ENCODE results near the gene SH2D3C.

SH2D3C gene

GRCh38 chr9:127717766-127718165 lies 60.7 kb downstream of the SH2D3C start:
- DNase-seq (ENCODE audit: low read depth): no peak

- DNase-seq (ENCODE audit: low read depth): no peak
These were observed 62.1 kb downstream of the SH2D3C start for GRCh38 chr9:127716412-127716811.

GRCh38 chr9:127715470-127716337 lies 62.8 kb downstream of the SH2D3C start, which contains the start of the genes PTRH1 and TTC16:
Gene PTRH1 (minus strand): TSS chr9:127715663. CDS start chr9:127715639, 24 bp downstream.
Gene TTC16 (plus strand): TSS chr9:127716079. CDS start chr9:127716146, 67 bp downstream.
- DNase-seq (ENCODE audit: low read depth): peak; percentile 93

- DNase-seq (ENCODE audit: low read depth): no peak
These were observed 63.5 kb downstream of the SH2D3C start for GRCh38 chr9:127714951-127715469.

- DNase-seq (ENCODE audit: low read depth): no peak
These were observed 64.3 kb downstream of the SH2D3C start for GRCh38 chr9:127714020-127714750.

- DNase-seq (ENCODE audit: low read depth): no peak
These were observed 65.6 kb downstream of the SH2D3C start for GRCh38 chr9:127712867-127713266.

GRCh38 chr9:127712371-127712770 lies 66.1 kb downstream of the SH2D3C start:
- no peak for DNase-seq (ENCODE audit: low read depth)

- DNase-seq (ENCODE audit: low read depth): no peak
These were observed 66.6 kb downstream of the SH2D3C start for GRCh38 chr9:127711831-127712274.

- DNase-seq (ENCODE audit: low read depth): no peak
These were observed 67.2 kb downstream of the SH2D3C start for GRCh38 chr9:127711226-127711701.

GRCh38 chr9:127710204-127710783 lies 68.2 kb downstream of the SH2D3C start:
- DNase-seq (ENCODE audit: low read depth): no peak

- no peak for DNase-seq (ENCODE audit: low read depth)
These were observed 69.4 kb downstream of the SH2D3C start for GRCh38 chr9:127708952-127709587.

GRCh38 chr9:127707766-127708165 lies 70.7 kb downstream of the SH2D3C start:
- no peak for DNase-seq (ENCODE audit: low read depth)

- no peak for DNase-seq (ENCODE audit: low read depth)
These were observed 71.6 kb downstream of the SH2D3C start, which contains the start of gene CFAP157 for GRCh38 chr9:127706836-127707241. Gene CFAP157 (plus strand): TSS chr9:127706988. CDS start chr9:127707032, 44 bp downstream.

GRCh38 chr9:127705577-127706379 lies 72.7 kb downstream of the SH2D3C start:
- no peak for DNase-seq (ENCODE audit: low read depth)

- no peak for DNase-seq (ENCODE audit: low read depth)
These were observed 75.0 kb downstream of the SH2D3C start for GRCh38 chr9:127703289-127703946.

GRCh38 chr9:127700594-127701255 lies 77.7 kb downstream of the SH2D3C start:
- DNase-seq (ENCODE audit: low read depth): no peak

GRCh38 chr9:127700140-127700539 lies 78.3 kb downstream of the SH2D3C start:
- no peak for DNase-seq (ENCODE audit: low read depth)

- peak; percentile 70 for DNase-seq (ENCODE audit: low read depth)
These were observed 79.3 kb downstream of the SH2D3C start for GRCh38 chr9:127698985-127699670.

GRCh38 chr9:127698386-127698785 lies 80.1 kb downstream of the SH2D3C start:
- DNase-seq (ENCODE audit: low read depth): no peak
